Smooth muscle cell (in vitro differentiated cells): ENCODE measurements around the gene DPP6. TPM values are rescaled to one million over a fixed set of nuclear protein-coding genes. Genes with fewer than 3 reads are reported as not detected.

ENCODE experiments used
- DNase-seq: peaks from one replicate; lab custom pipeline; 2025; ENCODE audit not compliant: unreplicated experiment; lab: John Stamatoyannopoulos, UW
- H2AFZ ChIP-seq: fragments of 200-600 bp; sonication (generic); 2 replicates; pipeline ENCODE4 v1.6.0; 2016; ENCODE audit warnings: antibody characterized with exemption, low read depth, mild to moderate bottlenecking
- H3F3A ChIP-seq: fragments of 200-600 bp; sonication (generic); 2 replicates; pipeline ENCODE4 v1.6.0; 2017; ENCODE audit warnings: antibody characterized with exemption, low read depth
- H3K27ac ChIP-seq: fragments of 200-600 bp; sonication (generic); 2 replicates; pipeline ENCODE4 v1.5.1; 2016; ENCODE audit warnings: low read depth, mild to moderate bottlenecking
- H3K27me3 ChIP-seq: fragments of 200-600 bp; sonication (generic); 2 replicates; pipeline ENCODE4 v1.6.1; 2016; ENCODE audit warnings: low read depth, mild to moderate bottlenecking
- H3K36me3 ChIP-seq: fragments of 200-600 bp; sonication (generic); 2 replicates; pipeline ENCODE4 v1.5.1; 2016; ENCODE audit warnings: low read depth
- H3K4me1 ChIP-seq: fragments of 200-600 bp; sonication (generic); 2 replicates; pipeline ENCODE4 v1.5.1; 2016; ENCODE audit warnings: low read depth
- H3K4me2 ChIP-seq: fragments of 200-600 bp; sonication (generic); 2 replicates; pipeline ENCODE4 v1.6.0; 2016; ENCODE audit warnings: mild to moderate bottlenecking
- H3K4me3 ChIP-seq: fragments of 200-600 bp; sonication (generic); 2 replicates; pipeline ENCODE4 v1.5.1; 2016; ENCODE audit warnings: mild to moderate bottlenecking
- H3K79me2 ChIP-seq: fragments of 200-600 bp; sonication (generic); 2 replicates; pipeline ENCODE4 v1.6.0; 2016; ENCODE audit warnings: low read depth, mild to moderate bottlenecking
- H3K9ac ChIP-seq: fragments of 200-600 bp; sonication (generic); 2 replicates; pipeline ENCODE4 v1.6.0; 2016; ENCODE audit warnings: low read depth
- H3K9me3 ChIP-seq: fragments of 200-600 bp; sonication (generic); replicated peaks from 2 replicates; pipeline ENCODE4 v1.5.1; 2016; ENCODE audit warnings: low read depth
- H4K20me1 ChIP-seq: fragments of 200-600 bp; sonication (generic); 2 replicates; pipeline ENCODE4 v1.6.0; 2016; ENCODE audit warnings: low read depth
- CTCF ChIP-seq: fragments of 200-600 bp; sonication (generic); IDR thresholded peaks from 2 replicates; pipeline ENCODE4 v1.5.1; 2017; ENCODE audit warnings: borderline replicate concordance, mild to moderate bottlenecking, antibody characterized with exemption; ENCODE audit not compliant: insufficient read depth, poor library complexity, severe bottlenecking
- WGBS: methylation state at CpG from one replicate; pipeline ENCODE4 v1.1.7; 2016; ENCODE audit warnings: low lambda C conversion rate; 5-methylcytosine and 5-hydroxymethylcytosine counted together
- polyA plus RNA-seq: library from polyadenylated mRNA; unstranded; fragments of >200 nt; fragmentation: Nextera tagmentation; extraction: Ambion mirVana; gene quantifications from 2 replicates; pipeline ENCODE4 v1.2.1, GENCODE V29; 2016
- total RNA-seq: library from RNA; depleted of rRNA; stranded (reverse); fragments of >200 nt; gene quantifications from 2 replicates; pipeline ENCODE4 v1.2.3, GENCODE V29; 2014

Gene DPP6
- total and polyA plus RNA-seq, 2 experiments from 2014 or later: 0.72 TPM; not detected in 1

DNA sequence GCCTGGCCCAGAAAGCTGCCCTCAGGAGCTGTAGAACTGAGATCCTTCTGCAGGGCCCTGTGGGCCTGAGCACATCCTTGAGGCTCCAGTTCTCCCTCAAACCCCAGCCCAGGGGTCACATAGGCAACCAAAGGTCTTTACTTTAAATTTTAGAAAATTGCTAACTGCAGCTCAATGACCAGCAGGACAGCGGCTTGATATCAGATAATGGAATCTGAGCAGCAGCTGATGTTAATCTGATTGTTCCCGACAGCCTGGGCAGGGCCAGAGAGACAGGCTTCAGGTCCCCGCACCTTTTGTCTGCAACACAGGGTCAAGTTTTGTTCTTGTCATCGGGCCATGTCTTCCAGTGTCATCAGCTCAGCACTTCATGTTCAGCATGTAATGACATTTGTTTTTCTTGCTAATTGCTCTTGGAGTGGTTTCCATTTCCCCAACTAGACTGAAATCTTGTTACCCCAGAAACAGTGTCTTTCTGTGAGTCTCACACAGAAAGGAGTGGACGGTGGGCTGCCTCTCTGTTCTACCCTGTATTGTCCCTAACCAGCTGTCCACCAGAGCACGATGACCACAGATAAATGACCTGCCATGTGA lies 859.8 kb downstream of the DPP6 start:
- 91% methylated on average over 6 of the region's 6 CpGs for WGBS
- no peak overlapping the region for H3K4me3 ChIP-seq
- no peak for DNase-seq
- no peaks in the 10 kb centered on the region for H3K79me2 ChIP-seq
- TF ChIP-seq CTCF: no peak
- no peaks in the 10 kb centered on the region for H4K20me1 ChIP-seq
- no peak overlapping the region for H3K9ac ChIP-seq
- no peaks in the 10 kb centered on the region for H3K27me3 ChIP-seq
- H2AFZ ChIP-seq: no peak overlapping the region
- H3K36me3 ChIP-seq: no peaks in the 10 kb centered on the region
- H3F3A ChIP-seq: no peaks in the 10 kb centered on the region
- no peaks in the 10 kb centered on the region for H3K9me3 ChIP-seq
- H3K27ac ChIP-seq: no peak overlapping the region
- no peak overlapping the region for H3K4me2 ChIP-seq
- H3K4me1 ChIP-seq: no peaks in the 10 kb centered on the region

- Histone ChIP-seq H3K4me2 (no peak overlapping the region), H4K20me1 (no peaks in the 10 kb centered on the region), H3K27ac (no peak overlapping the region), H3K36me3 (no peaks in the 10 kb centered on the region), H2AFZ (no peak overlapping the region), H3K79me2 (no peaks in the 10 kb centered on the region), H3K9me3 (no peaks in the 10 kb centered on the region), H3F3A (no peaks in the 10 kb centered on the region), H3K4me3 (no peak overlapping the region), H3K9ac (no peak overlapping the region), H3K4me1 (no peaks in the 10 kb centered on the region), H3K27me3 (no peaks in the 10 kb centered on the region)
- WGBS: 84% methylated on average over 22 of the region's 22 CpGs
- no peak for TF ChIP-seq CTCF
- no peak for DNase-seq
These were observed 860.9 kb downstream of the DPP6 start for GRCh38 chr7:154912871-154913637.

GRCh38 chr7:154913638-154914307 lies 861.6 kb downstream of the DPP6 start:
- Histone ChIP-seq H3K27ac (no peak overlapping the region), H3K4me1 (no peaks in the 10 kb centered on the region), H3K4me3 (peak overlapping the region; percentile 27), H3K36me3 (no peaks in the 10 kb centered on the region), H3K79me2 (no peaks in the 10 kb centered on the region), H3K4me2 (peak overlapping the region; percentile 81), H3K27me3 (no peaks in the 10 kb centered on the region), H3K9ac (no peak overlapping the region), H3F3A (no peaks in the 10 kb centered on the region), H3K9me3 (no peaks in the 10 kb centered on the region), H2AFZ (peak overlapping the region; percentile 85), H4K20me1 (no peaks in the 10 kb centered on the region)
- TF ChIP-seq CTCF: peak; percentile 88
- WGBS: 36% methylated on average over 42 of the region's 43 CpGs
- DNase-seq: peak; percentile 66
